CD14-positive monocyte (primary cell): ENCODE measurements around the gene FOXP1. TPM values are rescaled to one million over a fixed set of nuclear protein-coding genes. Genes with fewer than 3 reads are reported as not detected.

ENCODE experiments used
- DNase-seq, 3 donors: peaks; one replicate each; pipeline ENCODE4 v3.0.0-alpha.2; 2011 to 2022
- H2AFZ ChIP-seq: 2 replicates; pipeline ENCODE4 v1.6.0; 2012; ENCODE audit warnings: mild to moderate bottlenecking, low read depth, low read length, inconsistent platforms; ENCODE audit not compliant: insufficient read depth, poor library complexity, severe bottlenecking
- H3K27ac ChIP-seq, 2 donors: 1 replicate in 1 of 2; 2 replicates in 1 of 2; pipeline ENCODE4 v1.5.1; 2012 to 2013; ENCODE audit warnings: low read length in 2 of 2, control low read depth in 1 of 2, inconsistent platforms in 1 of 2, low read depth in 1 of 2, mild to moderate bottlenecking in 1 of 2
- H3K27me3 ChIP-seq, 2 donors: one replicate each; pipeline versions ENCODE4 v1.6.0 to v1.6.1; 2011 to 2013; ENCODE audit warnings: low read length in 2 of 2; ENCODE audit not compliant: control insufficient read depth in 2 of 2, insufficient read depth in 2 of 2
- H3K36me3 ChIP-seq, 2 donors: replicated peaks in 1 of 2; 1 replicate in 1 of 2; 2 replicates in 1 of 2; pipeline versions ENCODE4 v1.5.1 to v1.6.1; 2012 to 2013; ENCODE audit warnings: low read length in 2 of 2, control low read depth in 1 of 2, inconsistent platforms in 1 of 2, mild to moderate bottlenecking in 1 of 2; ENCODE audit not compliant: insufficient read depth in 2 of 2, control insufficient read depth in 1 of 2
- H3K4me1 ChIP-seq, 2 donors: 1 replicate in 1 of 2; 2 replicates in 1 of 2; pipeline versions ENCODE4 v1.5.1 to v1.6.1; 2012 to 2013; ENCODE audit warnings: low read length in 2 of 2, control low read depth in 1 of 2, inconsistent platforms in 1 of 2, mild to moderate bottlenecking in 1 of 2, moderate library complexity in 1 of 2; ENCODE audit not compliant: insufficient read depth in 2 of 2, control insufficient read depth in 1 of 2
- H3K4me2 ChIP-seq: replicated peaks from 2 replicates; pipeline ENCODE3; 2012; ENCODE audit warnings: low read length, moderate library complexity, mild to moderate bottlenecking; ENCODE audit not compliant: poor library complexity, severe bottlenecking; ENCODE audit errors: extremely low read depth
- H3K4me3 ChIP-seq, 3 experiments: fragments of 200-600 bp in 1 of 3; sonication (generic) in 1 of 3; replicated peaks in 1 of 3; 1 replicate in 2 of 3; 2 replicates in 1 of 3; pipeline ENCODE4 v1.5.1; 2011 to 2013; ENCODE audit warnings: low read length in 3 of 3, mild to moderate bottlenecking in 3 of 3, control low read depth in 2 of 3, low read depth in 2 of 3, inconsistent platforms in 1 of 3, moderate library complexity in 1 of 3
- H3K79me2 ChIP-seq: 2 replicates; pipeline ENCODE4 v1.6.0; 2012; ENCODE audit warnings: mild to moderate bottlenecking, control low read depth, inconsistent platforms, low read length, moderate library complexity; ENCODE audit not compliant: insufficient read depth
- H3K9ac ChIP-seq: 2 replicates; pipeline ENCODE4 v1.6.0; 2017; ENCODE audit warnings: low read length, mild to moderate bottlenecking; ENCODE audit not compliant: insufficient read depth, poor library complexity, severe bottlenecking
- H3K9me3 ChIP-seq, 2 donors: replicated peaks in 1 of 2; 1 replicate in 1 of 2; 2 replicates in 1 of 2; pipeline versions ENCODE4 v1.5.1 to v1.6.1; 2012 to 2013; ENCODE audit warnings: low read length in 2 of 2, control low read depth in 1 of 2; ENCODE audit not compliant: control insufficient read depth in 1 of 2, insufficient read depth in 1 of 2
- H4K20me1 ChIP-seq: 2 replicates; pipeline ENCODE4 v1.6.0; 2012; ENCODE audit warnings: mild to moderate bottlenecking, low read length, control low read depth, moderate library complexity; ENCODE audit not compliant: insufficient read depth
- H3K27ac Mint-ChIP-seq, 7 donors: one replicate each; pipeline ENCODE4 v1.8.0; 2020; ENCODE audit warnings: mild to moderate bottlenecking in 7 of 7, mixed read lengths in 7 of 7, moderate library complexity in 6 of 7, inconsistent platforms in 2 of 7
- H3K27me3 Mint-ChIP-seq, 3 donors: one replicate each; pipeline ENCODE4 v1.8.0; 2021 to 2022; ENCODE audit warnings: low read depth in 3 of 3, mild to moderate bottlenecking in 3 of 3, mixed read lengths in 3 of 3, moderate library complexity in 3 of 3, inconsistent platforms in 1 of 3
- H3K36me3 Mint-ChIP-seq, 2 donors: one replicate each; pipeline ENCODE4 v1.8.0; 2020; ENCODE audit warnings: mixed read lengths in 2 of 2, inconsistent platforms in 1 of 2, mild to moderate bottlenecking in 1 of 2
- H3K4me1 Mint-ChIP-seq: one replicate; pipeline ENCODE4 v1.8.0; 2020; ENCODE audit warnings: mild to moderate bottlenecking, mixed read lengths
- H3K4me3 Mint-ChIP-seq, 2 donors: one replicate each; pipeline ENCODE4 v1.8.0; 2020; ENCODE audit warnings: mild to moderate bottlenecking in 2 of 2, mixed read lengths in 2 of 2, moderate library complexity in 1 of 2
- H3K9me3 Mint-ChIP-seq, 7 donors: one replicate each; pipeline ENCODE4 v1.8.0; 2020 to 2022; ENCODE audit warnings: mixed read lengths in 7 of 7, mild to moderate bottlenecking in 6 of 7, moderate library complexity in 6 of 7, inconsistent platforms in 2 of 7
- WGBS: methylation state at CpG from one replicate; pipeline ENCODE4 v1.1.5; 2013; ENCODE audit warnings: missing lambda C conversion rate; ENCODE audit not compliant: insufficient coverage; 5-methylcytosine and 5-hydroxymethylcytosine counted together
- intact Hi-C, 2 donors: fragments of 100-400 bp; cut with micrococcal nuclease; formaldehyde crosslinking; loops; one replicate each; pipeline versions ENCODE4 v1.15.0 to v1.15.1; 2023
- polyA plus RNA-seq, 3 donors: library from polyadenylated mRNA; depleted of rRNA in 1 of 3; unstranded in 2 of 3; stranded (reverse) in 1 of 3; fragments of 300-500 nt in 2 of 3; fragments of >200 nt in 1 of 3; fragmentation: Illumina TruSeq in 2 of 3; gene quantifications; 1 replicate in 2 of 3; 2 replicates in 1 of 3; pipeline ENCODE4 v1.2.3, GENCODE V29; 2012 to 2021
- TF ChIP-seq, protein P1 (sequence below): fragments of 200-600 bp; IDR thresholded peaks from one replicate; pipeline ENCODE4 v1.8.0; 2022; ENCODE audit warnings: antibody characterized with exemption, mild to moderate bottlenecking

FOXP1 gene
- polyA plus RNA-seq, 3 donors, result 25.7 to 42.6 (median 27.8) TPM

DNA sequence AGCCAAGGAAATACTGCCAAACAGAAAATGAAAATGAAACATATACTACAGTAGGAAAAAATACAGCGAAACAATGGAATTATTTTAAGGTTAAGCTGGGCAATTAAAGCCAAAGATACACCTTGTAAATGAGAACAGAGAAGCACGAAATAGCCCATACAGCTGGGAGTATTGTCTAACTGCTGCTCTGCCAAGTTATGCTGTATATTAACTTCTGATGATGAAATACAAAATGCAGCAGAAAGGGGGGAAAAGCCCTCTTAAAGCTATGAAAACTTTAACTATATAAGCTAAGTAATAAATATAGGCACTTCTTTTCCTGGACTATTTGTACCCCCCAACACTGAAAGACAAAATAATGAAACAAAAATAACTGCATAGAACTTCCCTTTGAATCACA, 449.0 kb downstream of the FOXP1 start:
- peaks cover 21% of the 10 kb centered on the region for H3K4me1 Mint-ChIP-seq
- H3K36me3 ChIP-seq, result peaks cover 0 to 4% of the 10 kb centered on the region in 2 donors
- no peaks in the 10 kb centered on the region for H3K27me3 ChIP-seq
- H3K27ac ChIP-seq, result no peak overlapping the region
- H3K36me3 Mint-ChIP-seq, result peaks cover 13 to 17% of the 10 kb centered on the region in 2 donors
- peaks cover 2% of the 10 kb centered on the region for H3K79me2 ChIP-seq
- H3K4me3 ChIP-seq, result no peak overlapping the region
- H3K9me3 Mint-ChIP-seq, result no peaks in the 10 kb centered on the region
- no peak for DNase-seq
- peaks cover 16 to 18% of the 10 kb centered on the region in 2 donors for H3K4me1 ChIP-seq
- TF ChIP-seq, protein P1, sequence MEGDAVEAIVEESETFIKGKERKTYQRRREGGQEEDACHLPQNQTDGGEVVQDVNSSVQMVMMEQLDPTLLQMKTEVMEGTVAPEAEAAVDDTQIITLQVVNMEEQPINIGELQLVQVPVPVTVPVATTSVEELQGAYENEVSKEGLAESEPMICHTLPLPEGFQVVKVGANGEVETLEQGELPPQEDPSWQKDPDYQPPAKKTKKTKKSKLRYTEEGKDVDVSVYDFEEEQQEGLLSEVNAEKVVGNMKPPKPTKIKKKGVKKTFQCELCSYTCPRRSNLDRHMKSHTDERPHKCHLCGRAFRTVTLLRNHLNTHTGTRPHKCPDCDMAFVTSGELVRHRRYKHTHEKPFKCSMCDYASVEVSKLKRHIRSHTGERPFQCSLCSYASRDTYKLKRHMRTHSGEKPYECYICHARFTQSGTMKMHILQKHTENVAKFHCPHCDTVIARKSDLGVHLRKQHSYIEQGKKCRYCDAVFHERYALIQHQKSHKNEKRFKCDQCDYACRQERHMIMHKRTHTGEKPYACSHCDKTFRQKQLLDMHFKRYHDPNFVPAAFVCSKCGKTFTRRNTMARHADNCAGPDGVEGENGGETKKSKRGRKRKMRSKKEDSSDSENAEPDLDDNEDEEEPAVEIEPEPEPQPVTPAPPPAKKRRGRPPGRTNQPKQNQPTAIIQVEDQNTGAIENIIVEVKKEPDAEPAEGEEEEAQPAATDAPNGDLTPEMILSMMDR, result no peak
- no CpG with 5 or more reads among the region's 2 CpGs for WGBS
- peak overlapping the region in 1 of 7 donors; percentile 22 for H3K27ac Mint-ChIP-seq
- no peaks in the 10 kb centered on the region for H3K9me3 ChIP-seq
- H3K27me3 Mint-ChIP-seq, result no peaks in the 10 kb centered on the region
- intact Hi-C loops, result no loop called here
- H3K9ac ChIP-seq, result no peak overlapping the region
- H3K4me3 Mint-ChIP-seq, result no peak overlapping the region
- H3K4me2 ChIP-seq, result no peak overlapping the region
- no peak overlapping the region for H2AFZ ChIP-seq
- H4K20me1 ChIP-seq, result peaks cover 38% of the 10 kb centered on the region

DNA sequence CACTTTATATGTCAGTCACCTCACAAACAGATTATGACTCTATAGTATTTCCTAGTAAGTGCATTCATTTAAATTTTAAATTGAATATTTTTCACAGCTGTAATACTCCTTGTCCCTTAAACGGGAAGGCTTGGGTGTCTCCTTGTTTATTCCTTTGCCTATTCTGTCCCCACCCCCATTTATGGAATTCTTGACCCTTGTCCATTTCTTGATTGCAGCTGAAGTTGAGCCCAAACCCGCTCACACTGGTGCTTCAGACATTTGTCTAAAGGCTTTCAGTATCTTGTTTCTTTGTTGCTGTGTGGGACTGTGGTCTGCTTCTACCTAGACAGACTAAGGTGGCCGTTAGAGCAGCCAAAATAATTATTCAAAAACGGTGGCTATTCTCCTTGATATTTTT, 449.7 kb downstream of the FOXP1 start:
- no peak overlapping the region for H3K4me3 Mint-ChIP-seq

More for the DNA sequence above, 449.7 kb downstream of the FOXP1 start:
- Histone ChIP-seq H3K27ac (no peak overlapping the region), H2AFZ (no peak overlapping the region), H3K4me2 (no peak overlapping the region), H3K4me1 (peaks cover 20 to 22% of the 10 kb centered on the region in 2 donors), H3K4me3 (no peak overlapping the region), H3K9me3 (no peaks in the 10 kb centered on the region), H3K27me3 (no peaks in the 10 kb centered on the region), H3K9ac (no peak overlapping the region), H3K79me2 (peaks cover 4% of the 10 kb centered on the region), H3K36me3 (peaks cover 0 to 4% of the 10 kb centered on the region in 2 donors), H4K20me1 (peaks cover 42% of the 10 kb centered on the region)
- H3K27me3 Mint-ChIP-seq, result no peaks in the 10 kb centered on the region
- intact Hi-C loops, result no loop called here
- no peak for DNase-seq
- H3K36me3 Mint-ChIP-seq, result peaks cover 11 to 14% of the 10 kb centered on the region in 2 donors
- TF ChIP-seq, protein P1, result no peak
- WGBS, result 93% methylated on average over 2 of the region's 4 CpGs
- peaks cover 28% of the 10 kb centered on the region for H3K4me1 Mint-ChIP-seq
- peak overlapping the region in 1 of 7 donors; percentile 75 for H3K27ac Mint-ChIP-seq
- no peaks in the 10 kb centered on the region for H3K9me3 Mint-ChIP-seq
